ENCODE data around the gene ZNRF1. TPM values are rescaled to one million over a fixed set of nuclear protein-coding genes. Genes with fewer than 3 reads are reported as not detected.

The ZNRF1 gene
- total and polyA plus RNA-seq, 2 of the 8 experiments (the other 6 are each of a cell fraction or from before 2014, with no cell fraction given) = 33.5 to 52.9 TPM

- TF ChIP-seq EZH2 (IDR thresholded peaks at IDR 0.05; ENCODE audit: low read depth, low read length, severe bottlenecking) (no peak), POLR2AphosphoS5 (IDR thresholded peaks at IDR 0.05; ENCODE audit: low read depth, low read length) (no peak)
Measured at GRCh38 chr16:74975591-74975990, 23.2 kb upstream of the ZNRF1 start (continued).

Data from H1 (cell line).